HL-60 (cell line): Measurements from ENCODE around the gene NUSAP1.

Experiments
- DNase-seq, 2 experiments: peaks; one replicate each; pipeline ENCODE4 v3.0.0-alpha.2; 2010 to 2020; ENCODE audit warnings: low read depth in 1 of 2, low spot score in 1 of 2
- H3K27ac ChIP-seq: fragments of 250-450 bp; sonication (Bioruptor Pico); replicated peaks from 2 replicates; pipeline ENCODE4 v1.5.1; 2020; ENCODE audit warnings: mild to moderate bottlenecking, moderate library complexity
- H3K27me3 ChIP-seq: fragments of 250-450 bp; sonication (Bioruptor Pico); 2 replicates; pipeline ENCODE4 v1.5.1; 2021; ENCODE audit warnings: mild to moderate bottlenecking, moderate library complexity; ENCODE audit not compliant: insufficient read depth, poor library complexity, severe bottlenecking
- H3K4me3 ChIP-seq: replicated peaks from 2 replicates; pipeline ENCODE4 v1.5.1; 2011; ENCODE audit warnings: mild to moderate bottlenecking, control low read depth, low read length; ENCODE audit not compliant: insufficient read depth
- GABPA ChIP-seq: IDR thresholded peaks from 2 replicates; pipeline ENCODE4 v1.6.1; 2012; ENCODE audit warnings: low read depth
- POLR2AphosphoS5 ChIP-seq: IDR thresholded peaks from 2 replicates; pipeline ENCODE4 v1.6.1; 2012; ENCODE audit warnings: low read depth
- SPI1 ChIP-seq: IDR thresholded peaks from 2 replicates; pipeline ENCODE4 v1.6.1; 2012; ENCODE audit warnings: low read depth, mild to moderate bottlenecking, borderline replicate concordance
- TF ChIP-seq, protein P1 (sequence below): IDR thresholded peaks from 2 replicates; pipeline ENCODE4 v1.6.1; 2012; ENCODE audit warnings: low read depth; ENCODE audit not compliant: insufficient replicate concordance
- TF ChIP-seq, protein P2 (sequence below): IDR thresholded peaks from one replicate; pipeline ENCODE4 v1.5.1; 2011; ENCODE audit warnings: low read length, control low read depth, inconsistent platforms; ENCODE audit not compliant: insufficient read depth

The NUSAP1 gene

DNA sequence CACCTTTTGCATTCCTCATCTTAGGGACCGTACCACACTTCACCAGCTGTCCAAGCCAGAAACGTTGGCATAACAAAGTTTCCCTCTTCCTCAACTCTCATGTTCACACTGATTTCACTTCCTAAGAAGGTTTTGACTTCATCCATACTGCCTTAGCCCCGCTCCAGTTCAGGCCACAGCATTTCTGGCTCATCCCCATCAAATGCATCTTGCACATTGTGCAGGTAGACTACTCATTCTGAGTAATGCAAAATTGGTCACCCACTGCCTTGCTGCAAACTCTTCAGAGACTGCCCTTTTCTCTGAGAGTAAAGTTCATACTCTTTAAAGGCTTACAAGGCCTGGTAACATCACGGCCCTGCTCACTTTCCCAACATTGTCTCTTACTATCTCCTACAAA, 8.8 kb downstream of the NUSAP1 start:
- H3K4me3 ChIP-seq = no peak overlapping the region
- TF ChIP-seq POLR2AphosphoS5 (no peak), GABPA (no peak), SPI1 (no peak)
- TF ChIP-seq, protein P1, sequence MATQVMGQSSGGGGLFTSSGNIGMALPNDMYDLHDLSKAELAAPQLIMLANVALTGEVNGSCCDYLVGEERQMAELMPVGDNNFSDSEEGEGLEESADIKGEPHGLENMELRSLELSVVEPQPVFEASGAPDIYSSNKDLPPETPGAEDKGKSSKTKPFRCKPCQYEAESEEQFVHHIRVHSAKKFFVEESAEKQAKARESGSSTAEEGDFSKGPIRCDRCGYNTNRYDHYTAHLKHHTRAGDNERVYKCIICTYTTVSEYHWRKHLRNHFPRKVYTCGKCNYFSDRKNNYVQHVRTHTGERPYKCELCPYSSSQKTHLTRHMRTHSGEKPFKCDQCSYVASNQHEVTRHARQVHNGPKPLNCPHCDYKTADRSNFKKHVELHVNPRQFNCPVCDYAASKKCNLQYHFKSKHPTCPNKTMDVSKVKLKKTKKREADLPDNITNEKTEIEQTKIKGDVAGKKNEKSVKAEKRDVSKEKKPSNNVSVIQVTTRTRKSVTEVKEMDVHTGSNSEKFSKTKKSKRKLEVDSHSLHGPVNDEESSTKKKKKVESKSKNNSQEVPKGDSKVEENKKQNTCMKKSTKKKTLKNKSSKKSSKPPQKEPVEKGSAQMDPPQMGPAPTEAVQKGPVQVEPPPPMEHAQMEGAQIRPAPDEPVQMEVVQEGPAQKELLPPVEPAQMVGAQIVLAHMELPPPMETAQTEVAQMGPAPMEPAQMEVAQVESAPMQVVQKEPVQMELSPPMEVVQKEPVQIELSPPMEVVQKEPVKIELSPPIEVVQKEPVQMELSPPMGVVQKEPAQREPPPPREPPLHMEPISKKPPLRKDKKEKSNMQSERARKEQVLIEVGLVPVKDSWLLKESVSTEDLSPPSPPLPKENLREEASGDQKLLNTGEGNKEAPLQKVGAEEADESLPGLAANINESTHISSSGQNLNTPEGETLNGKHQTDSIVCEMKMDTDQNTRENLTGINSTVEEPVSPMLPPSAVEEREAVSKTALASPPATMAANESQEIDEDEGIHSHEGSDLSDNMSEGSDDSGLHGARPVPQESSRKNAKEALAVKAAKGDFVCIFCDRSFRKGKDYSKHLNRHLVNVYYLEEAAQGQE = no peak
- TF ChIP-seq, protein P2, sequence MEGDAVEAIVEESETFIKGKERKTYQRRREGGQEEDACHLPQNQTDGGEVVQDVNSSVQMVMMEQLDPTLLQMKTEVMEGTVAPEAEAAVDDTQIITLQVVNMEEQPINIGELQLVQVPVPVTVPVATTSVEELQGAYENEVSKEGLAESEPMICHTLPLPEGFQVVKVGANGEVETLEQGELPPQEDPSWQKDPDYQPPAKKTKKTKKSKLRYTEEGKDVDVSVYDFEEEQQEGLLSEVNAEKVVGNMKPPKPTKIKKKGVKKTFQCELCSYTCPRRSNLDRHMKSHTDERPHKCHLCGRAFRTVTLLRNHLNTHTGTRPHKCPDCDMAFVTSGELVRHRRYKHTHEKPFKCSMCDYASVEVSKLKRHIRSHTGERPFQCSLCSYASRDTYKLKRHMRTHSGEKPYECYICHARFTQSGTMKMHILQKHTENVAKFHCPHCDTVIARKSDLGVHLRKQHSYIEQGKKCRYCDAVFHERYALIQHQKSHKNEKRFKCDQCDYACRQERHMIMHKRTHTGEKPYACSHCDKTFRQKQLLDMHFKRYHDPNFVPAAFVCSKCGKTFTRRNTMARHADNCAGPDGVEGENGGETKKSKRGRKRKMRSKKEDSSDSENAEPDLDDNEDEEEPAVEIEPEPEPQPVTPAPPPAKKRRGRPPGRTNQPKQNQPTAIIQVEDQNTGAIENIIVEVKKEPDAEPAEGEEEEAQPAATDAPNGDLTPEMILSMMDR = no peak
- H3K27me3 ChIP-seq = no peaks in the 10 kb centered on the region
- H3K27ac ChIP-seq = no peak overlapping the region
- DNase-seq = no peak

DNA sequence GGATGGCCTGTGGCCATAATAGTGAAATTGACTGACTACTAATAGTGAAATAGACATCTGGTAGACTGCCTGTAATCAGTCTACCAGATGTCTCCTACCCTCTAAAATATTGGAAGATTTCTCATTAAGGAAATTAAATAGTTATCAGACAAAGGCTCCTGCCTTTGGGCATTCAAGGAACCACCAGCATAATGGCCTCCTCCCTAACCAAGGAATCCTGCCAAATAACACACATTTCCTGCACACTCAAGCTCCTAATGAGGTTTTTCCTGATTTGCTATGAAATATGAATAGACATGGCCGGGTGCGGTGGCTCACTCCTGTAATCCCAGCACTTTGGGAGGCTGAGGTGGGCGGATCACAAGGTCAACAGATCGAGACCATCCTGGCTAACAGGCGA, 14.6 kb downstream of the NUSAP1 start:
- Histone ChIP-seq H3K27ac (no peak overlapping the region), H3K4me3 (no peak overlapping the region), H3K27me3 (no peaks in the 10 kb centered on the region)
- no peak for DNase-seq
- TF ChIP-seq SPI1 = no peak
- TF ChIP-seq POLR2AphosphoS5 = no peak
- TF ChIP-seq, protein P2 = no peak
- no peak for TF ChIP-seq GABPA
- TF ChIP-seq, protein P1 = no peak

DNA sequence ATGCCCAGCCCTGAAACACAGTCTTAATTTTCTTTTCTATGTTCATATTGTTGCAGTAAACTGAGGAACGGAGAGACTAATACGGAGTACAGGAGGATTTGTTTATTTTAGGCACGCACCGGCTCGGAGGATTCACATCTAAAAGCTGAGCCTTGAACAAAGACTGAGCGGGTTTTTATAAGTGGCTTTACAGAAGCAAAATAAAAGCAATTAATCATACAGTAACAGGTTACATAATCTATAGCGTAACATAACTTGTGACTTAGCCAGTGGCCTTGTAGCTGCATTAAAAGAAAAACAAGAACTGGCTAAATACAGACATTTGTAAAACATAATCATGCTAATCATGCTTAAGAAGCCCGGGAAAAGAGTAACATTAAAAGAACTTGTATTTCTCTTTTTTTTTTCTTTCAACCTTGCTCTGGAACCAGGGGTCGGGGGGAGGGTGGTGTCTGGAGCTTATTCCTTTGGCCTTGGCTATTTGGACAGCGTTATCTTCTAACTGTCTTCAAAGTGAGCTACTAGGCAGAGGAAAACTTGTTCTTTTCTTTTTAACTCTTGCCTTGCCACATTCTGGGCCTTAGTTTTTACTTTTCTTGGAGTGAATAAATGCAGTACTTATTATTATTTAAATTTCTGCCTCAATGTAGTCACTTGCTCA, 17.5 kb downstream of the NUSAP1 start:
- no peak for DNase-seq
- Histone ChIP-seq H3K4me3 (no peak overlapping the region), H3K27ac (no peak overlapping the region), H3K27me3 (no peaks in the 10 kb centered on the region)
- TF ChIP-seq SPI1 (no peak), GABPA (no peak), POLR2AphosphoS5 (no peak)
- TF ChIP-seq, protein P2 = no peak
- TF ChIP-seq, protein P1 = no peak
